Measurements from ENCODE around the gene CBX4.
A peak's percentile ranks its signal among the peaks of the same experiment; 100 is the strongest.

Gene CBX4

DNA sequence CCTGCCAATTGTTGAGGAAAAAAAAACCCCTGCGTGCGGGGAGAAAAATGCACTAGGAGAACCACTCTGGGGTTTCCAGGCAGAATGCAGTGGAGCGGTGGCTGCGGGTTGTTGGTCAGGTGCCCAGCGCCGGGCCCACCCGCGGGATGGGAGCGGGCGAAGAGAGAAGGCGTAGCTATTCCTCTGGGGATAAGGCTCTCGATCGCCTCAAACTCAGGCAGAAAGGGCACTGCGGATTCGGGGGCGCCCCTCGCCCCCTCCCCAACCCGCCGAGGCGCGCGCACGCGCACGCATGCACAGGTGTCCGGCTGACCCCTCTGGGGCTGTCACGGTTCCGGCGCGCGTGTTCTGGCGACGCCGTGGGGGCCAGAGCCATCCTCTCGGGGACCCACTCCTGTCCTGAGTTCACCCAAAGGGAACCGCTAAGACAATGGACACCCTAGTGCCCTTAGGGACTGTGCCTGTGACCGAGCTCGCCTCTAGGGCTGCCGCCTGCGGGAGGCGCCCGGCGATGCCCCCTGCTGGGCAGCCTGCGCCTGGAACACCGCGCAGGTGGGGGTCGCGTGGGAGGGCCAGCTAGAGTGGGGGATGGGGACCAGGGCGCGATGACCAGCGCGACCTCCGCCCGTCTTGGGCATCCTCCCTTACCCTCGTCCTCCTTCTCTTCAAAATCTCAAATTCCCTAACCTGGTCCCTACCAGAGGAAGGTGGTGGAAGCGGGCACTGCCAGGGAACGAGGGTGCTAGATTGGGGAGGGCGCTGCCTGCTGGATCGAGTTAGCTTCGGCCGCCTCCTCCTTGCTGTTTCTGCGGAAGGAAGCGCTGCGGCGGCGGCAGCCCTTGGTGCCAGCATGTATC, 28.0 kb downstream of the CBX4 start:
- peak; percentile 26 for DNase-seq

DNA sequence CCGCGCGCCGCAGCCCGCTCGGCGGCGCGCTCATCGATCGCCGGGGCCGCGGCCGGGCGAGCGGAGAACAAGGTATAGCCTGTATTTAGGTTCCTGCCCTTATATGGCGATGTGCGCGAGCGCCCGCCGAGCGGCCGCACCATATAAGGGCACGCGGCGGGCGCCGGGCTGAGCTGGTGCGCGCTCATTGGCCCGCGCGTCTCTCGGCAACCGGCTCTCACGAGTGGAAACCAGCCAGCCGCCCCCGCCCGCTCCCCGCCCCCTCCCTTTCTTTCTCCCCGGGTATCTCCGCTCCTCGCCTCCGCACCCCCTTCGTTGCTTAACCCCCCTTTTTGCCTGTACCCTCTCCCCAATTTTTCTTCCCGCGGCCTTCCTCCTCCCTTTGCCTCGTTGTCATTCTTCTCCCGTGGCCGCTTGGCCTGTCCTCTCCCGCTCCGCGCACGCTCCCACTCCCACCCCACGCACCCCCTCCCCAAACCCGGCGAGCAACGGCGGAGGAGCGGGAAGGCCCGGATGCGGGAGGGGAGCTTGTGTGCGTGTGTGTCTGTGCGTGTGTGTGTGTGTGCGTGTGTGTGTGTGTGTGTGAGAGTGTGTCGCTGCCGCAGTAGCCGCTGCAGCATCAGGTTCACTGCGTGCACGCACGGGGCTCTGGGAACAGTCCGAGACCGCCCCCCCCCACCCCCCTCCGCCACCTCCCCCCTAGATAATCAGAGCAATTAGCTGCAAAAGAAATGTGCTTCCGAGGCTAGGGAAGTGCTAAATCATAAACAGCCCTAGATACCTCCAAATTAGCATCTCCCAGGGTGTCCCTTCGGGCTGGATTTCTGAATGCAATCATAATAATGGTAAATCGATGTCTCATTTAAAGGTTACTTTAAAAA, 28.9 kb downstream of the CBX4 start:
- peak; percentile 61 for DNase-seq

DNA sequence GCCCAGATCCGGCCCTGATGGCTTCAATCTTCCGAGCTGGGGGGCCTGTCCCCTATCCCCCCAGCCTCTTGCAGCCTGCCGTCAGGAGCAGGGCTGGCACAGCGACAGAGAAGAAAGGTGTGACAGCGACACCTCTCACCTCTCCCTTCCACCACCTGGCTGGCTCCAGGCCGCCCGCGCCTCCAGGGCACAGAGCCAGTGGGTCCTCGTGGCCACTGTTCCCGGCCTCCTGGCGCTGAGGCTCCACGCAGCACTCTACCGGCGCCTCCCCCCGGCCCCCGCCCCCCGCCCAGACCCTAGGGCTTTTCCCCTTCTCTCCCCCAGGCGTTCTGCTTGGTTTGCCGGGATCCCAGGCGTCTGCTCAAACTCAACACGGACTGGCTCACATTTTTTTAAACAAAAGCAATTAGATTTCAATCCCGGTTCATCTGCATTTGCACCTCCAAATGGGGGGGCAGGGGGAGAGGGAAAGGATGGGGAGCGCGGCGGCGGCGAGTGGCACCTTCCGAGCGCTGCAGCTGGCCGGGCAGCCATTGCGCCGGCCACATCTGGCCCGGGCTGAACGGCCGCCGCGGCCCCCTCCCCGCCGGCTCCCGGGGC, 29.6 kb downstream of the CBX4 start:
- DNase-seq: no peak

DNA sequence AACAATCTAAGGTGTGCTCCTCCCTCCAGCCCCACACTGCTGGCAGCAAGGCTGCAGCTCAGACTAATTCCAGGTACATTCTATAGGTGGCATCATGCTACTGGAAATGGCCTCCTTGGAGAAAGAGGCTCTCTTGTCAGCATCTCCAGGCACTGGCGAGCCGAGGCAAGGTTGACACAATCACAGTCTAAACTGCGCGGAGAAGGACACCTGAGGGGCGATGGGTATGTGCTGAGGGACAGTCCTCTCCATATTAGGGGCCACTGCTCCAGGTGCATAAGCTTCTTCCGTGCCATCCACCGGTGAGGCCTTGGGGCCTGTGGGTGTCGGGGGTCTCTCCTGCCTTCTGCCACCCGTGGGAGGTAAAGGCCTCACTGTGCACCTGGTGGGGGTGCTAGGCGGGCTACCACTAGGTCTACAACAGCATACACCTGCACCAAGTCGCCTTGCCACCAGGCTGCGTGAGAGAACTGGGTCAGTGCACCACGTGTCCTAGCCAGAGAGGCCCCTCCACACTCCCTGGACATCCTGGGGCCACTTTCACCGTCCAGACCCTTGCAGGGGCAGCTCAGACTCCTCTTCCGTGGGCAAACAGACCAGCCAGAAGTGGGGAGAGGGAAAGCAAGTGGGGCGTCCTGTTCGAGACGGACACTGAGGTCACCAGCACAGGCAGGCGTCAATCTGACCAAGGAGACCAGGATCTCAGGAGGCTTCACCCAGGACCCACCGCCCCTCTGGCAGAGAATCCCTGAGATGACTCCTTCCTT, 30.3 kb downstream of the CBX4 start:
- DNase-seq: peak; percentile 19

- no peak for DNase-seq
Observed at GRCh38 chr17:79806863-79807720, 32.1 kb downstream of the CBX4 start.

DNA sequence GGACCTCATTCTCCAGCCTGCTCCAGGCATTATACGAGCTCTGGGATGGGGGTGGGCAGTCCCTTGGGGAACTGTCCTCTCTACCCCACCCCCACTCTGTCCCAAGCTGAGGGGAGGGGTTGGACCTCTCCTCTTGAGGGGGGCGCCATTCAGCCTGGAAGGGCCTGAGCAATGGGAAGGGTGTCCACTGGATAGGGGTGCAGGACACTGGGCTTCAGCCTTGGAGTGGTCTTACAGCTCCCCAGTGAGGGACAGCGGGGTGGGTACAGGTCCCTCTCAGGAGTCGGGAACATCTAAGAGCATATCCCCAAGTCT, 32.8 kb downstream of the CBX4 start:
- DNase-seq: no peak

- no peak for DNase-seq
Observed at GRCh38 chr17:79804856-79805696, 34.2 kb downstream of the CBX4 start.

GRCh38 chr17:79803997-79804855, 35.0 kb downstream of the CBX4 start:
- DNase-seq: peak; percentile 25

DNA sequence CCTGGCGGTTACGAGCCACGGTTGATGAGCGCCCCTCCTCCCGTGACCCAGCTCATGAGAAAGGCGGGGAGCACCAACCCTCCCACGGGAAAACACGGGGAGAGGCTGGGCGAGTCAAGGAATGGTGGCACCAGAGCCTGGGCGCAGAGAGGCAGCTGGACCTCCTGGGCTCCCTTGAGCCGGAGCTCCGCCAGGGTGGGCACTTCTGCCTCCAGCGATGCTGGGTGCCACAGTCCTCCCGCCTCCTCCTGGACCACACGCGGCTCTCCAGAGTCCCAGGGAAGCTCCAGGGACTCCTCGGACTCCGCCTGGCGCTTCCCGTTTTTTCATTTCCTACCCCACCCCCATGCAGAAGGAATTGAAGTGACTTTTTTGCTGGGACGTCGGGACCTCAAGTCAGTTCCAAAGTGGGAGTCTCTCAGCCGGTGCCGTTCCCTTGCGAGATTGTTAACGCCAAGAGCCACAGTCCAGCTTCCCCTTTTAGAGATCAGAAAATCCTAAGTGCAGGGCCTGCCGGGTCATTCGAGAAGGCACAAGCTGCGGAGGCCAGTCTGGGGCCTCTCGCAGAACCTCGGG, 35.7 kb downstream of the CBX4 start:
- DNase-seq: no peak

- peak; percentile 18 for DNase-seq
Observed at GRCh38 chr17:79802736-79803420, 36.4 kb downstream of the CBX4 start.

DNA sequence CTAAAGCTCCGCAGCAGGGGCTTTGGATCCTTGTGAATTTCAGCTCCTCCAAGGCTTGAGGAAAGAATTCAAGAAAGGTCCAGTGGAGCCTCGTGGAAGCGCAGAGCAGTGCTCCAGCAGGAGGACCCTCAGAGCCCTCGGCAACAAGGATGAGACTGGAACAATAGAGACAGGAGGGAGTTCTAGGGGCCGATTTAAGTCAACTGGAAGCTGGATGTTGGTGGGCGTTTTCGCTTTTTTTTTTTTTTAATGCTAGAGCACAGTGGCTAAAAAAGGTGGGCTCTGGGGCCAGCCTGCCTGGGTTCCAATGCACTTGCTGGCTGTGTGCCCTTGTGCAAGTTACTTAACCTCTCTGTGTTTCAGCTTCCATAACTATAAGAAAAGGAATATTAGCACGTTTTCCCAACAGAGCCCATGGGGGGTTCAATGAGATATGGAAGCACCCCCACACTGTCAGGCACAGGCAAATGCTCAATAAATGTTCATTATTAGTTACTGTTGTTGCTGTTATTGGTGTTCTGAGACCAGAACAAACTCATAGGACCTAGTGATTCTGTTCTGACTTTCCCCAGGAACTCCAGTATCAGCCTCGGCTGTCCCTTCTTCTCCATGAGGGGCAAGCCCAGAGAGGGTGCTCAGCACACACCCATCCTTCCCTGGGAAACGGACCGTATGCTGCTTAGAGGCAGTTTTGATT, 37.1 kb downstream of the CBX4 start:
- no peak for DNase-seq

GRCh38 chr17:79801156-79802038, 37.8 kb downstream of the CBX4 start:
- no peak for DNase-seq

DNA sequence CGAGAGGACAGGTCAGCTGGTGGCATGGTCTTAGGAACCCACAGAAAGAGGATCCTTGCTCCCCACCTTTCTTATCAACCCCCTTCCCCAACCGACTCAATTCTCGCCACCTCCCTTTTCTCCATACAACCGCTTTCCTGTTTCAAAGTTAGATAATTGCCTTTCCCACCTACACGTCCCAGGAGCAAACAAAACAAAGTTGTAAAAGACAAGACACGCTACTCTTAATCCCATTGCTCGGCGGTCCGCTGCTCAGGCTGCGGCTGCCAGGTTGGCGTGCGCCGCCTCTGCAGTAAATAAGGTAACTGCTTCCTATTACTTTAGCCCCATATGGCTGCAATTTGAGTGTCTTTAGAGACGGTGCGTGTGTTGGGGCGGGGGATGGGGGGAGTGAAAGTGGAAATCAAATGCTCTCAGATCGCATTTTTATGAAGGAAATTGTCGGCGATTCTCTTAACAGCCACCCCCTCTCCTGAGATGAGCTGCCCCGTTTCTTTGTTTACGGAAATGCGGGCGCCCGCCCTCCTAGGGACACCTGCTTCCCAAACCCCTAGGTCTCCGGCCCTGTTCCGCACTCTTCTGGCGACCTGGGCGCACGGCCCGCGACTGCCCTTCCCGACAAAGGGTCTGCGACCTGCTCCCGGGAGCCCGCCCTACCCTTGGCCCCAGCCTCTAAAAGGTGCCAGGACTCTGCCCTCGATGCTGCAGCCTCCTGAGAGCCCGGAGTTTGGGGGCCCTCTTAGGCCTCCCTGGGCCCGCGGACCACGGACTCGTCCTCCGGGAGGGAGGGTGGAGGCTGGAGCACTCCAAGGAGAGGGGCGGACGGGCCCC, 38.7 kb downstream of the CBX4 start:
- peak; percentile 51 for DNase-seq

DNA sequence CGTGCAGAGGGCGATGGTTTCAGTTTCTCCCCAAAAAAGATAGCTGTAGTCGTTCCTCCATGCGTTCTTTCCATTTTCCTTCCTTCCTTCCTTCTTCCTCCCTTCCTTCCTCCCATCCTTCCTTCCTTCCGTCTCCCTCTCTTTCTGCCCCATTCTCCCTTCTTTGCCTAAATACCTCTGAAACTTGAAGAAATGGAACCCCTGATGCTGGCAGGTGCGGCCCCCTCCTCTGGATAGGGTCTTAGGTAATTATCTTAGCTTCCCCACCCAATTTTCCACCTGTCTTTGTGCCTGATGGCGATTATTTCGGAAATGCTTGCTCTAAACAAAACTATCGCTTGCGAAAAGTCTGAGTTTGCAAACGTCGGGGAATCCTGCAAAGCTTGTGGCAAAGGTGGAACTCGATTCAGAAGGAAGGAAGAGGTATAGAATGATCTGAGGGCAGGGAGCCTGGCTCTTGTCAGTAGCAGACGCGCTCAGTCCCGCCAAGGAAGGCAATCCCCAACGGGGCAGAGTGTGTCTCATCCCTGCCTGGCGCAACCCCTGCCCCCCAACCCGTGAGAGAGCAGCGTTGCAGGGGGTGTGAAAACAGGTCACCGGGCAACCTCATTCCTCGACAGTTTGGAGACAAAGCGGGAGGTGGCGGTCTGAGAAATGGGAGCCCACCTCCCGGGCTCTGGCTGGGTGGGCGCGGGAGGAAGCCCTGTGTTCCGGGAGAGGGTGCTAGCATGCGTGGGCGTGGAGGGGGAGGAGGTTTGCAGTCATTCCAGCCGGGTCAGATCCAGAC, 39.5 kb downstream of the CBX4 start:
- no peak for DNase-seq

- DNase-seq: no peak
Observed at GRCh38 chr17:79799174-79799537, 40.1 kb downstream of the CBX4 start.
